ENCODE measurements around the gene GATAD2B.
"Not testable (repeated sequence)": the region's sequence is repeated elsewhere in the genome, so short reads cannot be mapped to it uniquely, and the experiment has no call there.

The GATAD2B gene

DNA sequence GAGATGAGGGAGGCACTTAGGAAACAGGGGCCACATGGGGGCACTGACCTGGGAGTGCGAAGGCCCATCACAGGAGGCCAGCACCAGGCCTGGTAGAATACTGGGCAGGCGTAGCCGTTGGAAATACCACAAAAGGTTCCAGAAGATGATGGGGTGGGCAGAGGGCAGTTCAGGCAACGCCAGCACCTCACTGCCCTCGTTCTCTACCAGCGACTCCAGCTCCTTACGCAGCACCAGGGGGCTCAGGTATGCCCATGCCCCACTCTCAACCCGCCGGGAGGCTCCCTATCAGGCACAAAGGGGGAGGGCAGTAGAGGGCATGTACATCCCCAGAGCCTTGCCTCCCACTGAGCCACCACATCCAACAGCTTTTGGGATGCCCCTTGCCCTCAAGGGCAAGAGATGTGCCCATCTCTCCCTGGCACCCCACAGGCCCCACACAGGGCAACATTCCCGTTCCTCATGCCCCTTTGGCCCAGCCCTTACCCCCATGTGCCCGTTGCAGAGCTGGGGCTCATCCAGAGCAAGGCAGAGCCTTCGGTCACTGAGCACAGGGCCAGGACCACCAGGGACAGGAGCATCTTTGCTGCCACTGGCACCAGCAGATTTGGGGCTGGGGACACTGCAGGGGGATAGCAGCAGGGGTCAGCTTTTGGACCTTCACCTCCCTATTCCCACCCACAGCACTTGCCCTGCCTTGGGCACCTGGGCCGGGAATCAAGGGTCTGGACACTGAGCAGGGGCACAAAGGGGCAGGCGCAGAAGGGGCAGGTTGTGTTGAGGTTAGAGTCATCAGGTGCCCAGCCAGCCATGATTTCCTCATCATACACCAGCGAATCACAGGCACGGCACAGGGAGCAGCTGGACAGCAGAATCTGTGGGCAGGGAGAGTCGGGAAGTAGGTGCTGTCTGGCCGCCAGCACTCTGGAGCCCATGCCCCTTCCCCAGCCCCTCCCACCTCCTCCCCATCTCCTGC lies 9.7 kb upstream of the GATAD2B start:
- FAIRE-seq (no peak), DNase-seq (ENCODE audit: extremely low spot score, insufficient read length, low read depth) (no peak)

DNA sequence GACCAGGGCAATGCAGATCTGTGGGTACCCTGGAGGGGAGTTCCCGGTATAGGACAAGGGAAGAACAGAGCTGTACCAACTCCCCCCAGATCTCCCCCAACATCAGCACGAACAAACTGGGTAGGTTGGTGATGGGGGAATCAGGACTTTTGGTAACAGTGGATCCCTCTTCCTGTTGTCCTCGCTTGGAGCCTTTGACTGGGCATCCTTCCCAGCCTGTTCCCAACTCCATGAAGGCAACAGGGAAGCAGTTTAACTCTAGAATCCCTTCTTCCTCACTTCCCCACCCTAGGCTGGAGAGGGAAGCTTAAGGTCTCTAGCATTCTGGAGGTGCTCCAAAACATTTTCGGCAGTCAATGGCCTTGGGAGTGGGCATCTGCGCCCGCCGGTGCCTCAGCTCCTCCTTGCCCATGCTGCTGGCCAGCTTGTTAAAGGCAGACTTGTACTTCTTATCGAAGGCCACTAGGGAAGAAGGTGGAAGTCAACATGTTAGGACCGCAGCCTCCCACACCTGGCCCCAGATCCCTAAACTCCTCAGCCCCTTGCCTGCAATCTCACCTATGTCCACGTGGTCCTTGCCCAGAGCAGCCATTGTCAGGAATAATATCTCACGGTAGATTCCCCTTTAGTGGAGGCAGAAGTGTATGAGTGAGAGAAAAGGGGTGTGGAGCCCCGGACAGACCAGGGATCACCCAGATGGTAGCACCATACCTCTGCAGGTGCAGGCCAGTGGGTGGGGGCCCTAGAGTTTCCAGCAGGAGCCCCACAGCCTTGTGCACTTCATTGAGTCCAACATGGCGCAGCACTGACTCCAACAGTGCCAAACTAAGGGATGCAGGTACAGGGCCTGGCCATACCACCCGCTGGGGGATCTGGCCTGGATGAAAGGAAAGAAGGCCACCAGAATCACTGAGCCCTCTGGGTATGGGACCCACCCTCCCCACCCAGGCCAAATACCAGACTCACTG lies 7.5 kb upstream of the GATAD2B start:
- FAIRE-seq (no peak), DNase-seq (ENCODE audit: extremely low spot score, insufficient read length, low read depth) (no peak)

DNA sequence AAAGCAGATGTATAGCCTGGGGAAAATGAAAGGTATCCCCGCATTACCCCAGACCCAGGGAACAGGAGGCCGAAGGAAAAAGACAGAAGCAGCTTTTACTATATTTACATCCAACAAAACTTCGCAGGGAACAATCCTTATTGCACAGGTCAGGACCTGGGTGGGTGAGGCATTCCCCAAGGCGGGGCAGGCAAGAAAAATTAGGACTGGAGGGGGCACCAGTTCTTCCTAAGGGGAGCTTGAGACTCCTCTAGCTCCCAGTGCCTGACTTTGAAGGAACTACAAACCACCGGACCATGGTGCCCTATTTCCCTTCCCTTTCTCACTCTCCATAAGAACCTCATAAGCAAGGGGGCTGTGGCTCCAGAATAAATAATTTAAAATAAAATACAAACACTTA lies 6.7 kb upstream of the GATAD2B start:
- DNase-seq (ENCODE audit: extremely low spot score, insufficient read length, low read depth): no peak
- FAIRE-seq: no peak

DNA sequence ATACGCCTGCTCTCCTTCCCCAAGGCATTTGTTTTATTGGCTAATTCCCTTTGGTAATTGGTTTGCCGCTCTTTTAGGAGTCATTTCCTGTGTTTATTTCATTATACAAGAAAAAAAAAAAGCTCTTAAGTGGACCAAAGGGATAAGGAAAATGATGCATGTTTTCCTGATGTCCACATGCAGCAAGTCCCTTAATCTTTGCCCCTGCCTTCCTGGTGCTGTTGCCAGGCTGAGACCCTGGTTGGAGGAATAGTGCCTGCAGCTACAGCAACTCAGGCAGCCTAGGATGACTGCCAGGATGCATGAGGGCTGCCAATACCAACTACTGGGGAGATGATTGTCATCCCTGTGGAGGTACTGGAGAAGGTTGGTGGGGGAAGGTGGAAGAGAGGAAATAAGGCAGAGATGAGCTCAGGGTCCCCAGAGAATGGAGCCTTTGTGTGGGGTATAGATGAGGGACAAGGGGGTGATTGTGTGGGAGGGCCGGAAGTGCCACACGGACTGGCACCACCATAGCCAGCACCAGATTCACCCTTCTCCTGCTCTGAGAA lies 6.1 kb upstream of the GATAD2B start:
- DNase-seq (ENCODE audit: extremely low spot score, insufficient read length, low read depth) (no peak), FAIRE-seq (no peak)

DNA sequence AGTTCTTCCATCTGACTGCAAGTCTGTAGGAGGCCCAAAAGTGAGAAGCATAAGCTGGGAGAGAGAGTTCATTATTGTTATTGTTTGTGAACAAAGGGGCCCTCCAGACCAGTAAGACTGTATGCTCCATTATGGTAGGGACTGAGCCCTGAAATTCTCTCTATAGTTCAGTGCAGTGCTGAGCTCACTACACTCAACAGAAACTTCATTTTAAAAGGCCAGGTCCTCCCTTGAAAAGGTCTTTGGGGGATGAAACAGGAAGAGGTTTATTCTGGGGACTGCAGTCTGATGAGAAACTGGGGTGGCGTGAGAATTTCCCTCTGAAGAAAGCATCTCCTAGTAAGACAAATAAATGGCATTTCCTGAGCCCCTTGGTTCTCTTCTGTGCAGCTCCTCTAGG lies 5.5 kb upstream of the GATAD2B start:
- FAIRE-seq: no peak

DNA sequence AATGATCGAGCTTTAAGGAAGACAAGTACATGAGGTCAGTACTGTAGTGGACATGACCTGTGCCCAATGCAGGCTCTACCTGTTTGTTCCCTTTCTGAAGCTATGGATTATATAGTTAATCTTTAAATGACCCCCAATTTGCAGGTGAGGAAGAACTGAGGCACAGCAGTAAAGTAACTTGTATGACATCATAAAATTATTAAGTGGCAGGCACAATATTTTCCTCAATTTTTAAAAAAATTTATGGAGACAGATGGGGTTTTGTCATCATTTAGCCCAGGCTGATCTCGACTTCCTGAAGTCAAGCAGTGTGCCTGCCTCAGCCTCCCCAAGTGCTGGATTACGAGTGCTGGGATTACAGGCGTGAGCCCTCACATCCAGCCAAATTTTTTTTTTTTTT lies 3.6 kb upstream of the GATAD2B start:
- DNase-seq (ENCODE audit: extremely low spot score, insufficient read length, low read depth): no peak
- no peak for FAIRE-seq

More for the DNA sequence above, 5.5 kb upstream of the GATAD2B start:
- no peak for DNase-seq (ENCODE audit: extremely low spot score, insufficient read length, low read depth)

DNA sequence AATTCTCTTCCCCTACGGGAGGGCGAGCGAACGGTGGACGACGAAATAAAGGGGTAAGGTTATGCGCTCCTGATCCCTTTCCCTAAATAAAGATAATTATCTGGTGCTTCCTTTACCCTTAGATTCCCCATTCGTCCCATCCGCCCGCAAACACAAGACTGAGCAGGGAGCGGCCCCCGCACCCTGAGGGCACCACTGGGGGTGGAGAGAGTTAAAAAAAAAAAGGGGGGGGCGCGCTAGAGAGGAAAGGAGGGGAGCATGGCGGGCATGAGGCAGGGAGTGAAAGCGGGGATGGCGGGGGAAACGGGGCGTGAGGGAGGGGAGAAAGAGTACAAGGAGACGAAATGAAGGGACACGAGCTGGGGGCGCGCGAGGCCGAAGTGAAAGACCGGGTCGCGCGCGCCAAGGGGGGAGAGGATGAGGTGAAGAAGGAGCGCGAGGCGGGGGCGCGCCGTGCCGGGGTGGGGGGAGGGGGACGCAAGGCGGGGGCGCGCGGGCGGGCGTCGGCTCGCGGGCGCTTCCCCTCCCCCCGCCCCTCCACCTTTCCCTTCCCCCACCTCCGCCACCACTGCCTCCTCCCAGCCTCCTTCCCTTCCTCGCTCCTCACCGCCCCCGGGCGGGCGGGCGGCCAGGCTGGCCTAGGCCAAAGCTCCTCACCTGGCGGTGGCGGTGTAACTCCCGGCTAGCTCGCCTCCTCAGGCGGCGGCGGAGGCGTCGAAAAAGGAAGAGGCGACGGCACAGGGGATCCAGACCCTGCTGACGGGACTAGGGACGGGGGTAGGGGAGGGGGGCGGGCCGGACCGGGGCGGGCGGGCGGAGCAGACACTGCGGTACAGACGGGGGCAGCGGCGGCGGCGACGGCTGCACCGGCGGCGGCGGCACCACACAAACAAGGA lies 448 bp downstream of the GATAD2B start:
- FAIRE-seq (no peak), DNase-seq (ENCODE audit: extremely low spot score, insufficient read length, low read depth) (peak; percentile 37)

DNA sequence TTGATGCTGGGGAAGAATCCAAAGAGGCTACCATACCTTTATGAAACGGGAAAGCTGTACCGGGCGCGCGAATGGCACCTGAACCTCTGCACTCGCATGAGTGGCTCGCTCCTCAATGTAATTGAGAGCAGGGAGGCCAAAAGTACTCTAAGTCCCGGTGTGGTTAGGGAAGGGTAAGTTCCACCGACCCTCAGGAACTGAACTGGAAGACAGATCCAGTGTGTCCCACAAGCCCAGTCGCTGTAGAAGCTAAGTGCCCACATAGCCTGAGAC lies 1.0 kb downstream of the GATAD2B start:
- DNase-seq (ENCODE audit: extremely low spot score, insufficient read length, low read depth) (no peak), FAIRE-seq (no peak)

DNA sequence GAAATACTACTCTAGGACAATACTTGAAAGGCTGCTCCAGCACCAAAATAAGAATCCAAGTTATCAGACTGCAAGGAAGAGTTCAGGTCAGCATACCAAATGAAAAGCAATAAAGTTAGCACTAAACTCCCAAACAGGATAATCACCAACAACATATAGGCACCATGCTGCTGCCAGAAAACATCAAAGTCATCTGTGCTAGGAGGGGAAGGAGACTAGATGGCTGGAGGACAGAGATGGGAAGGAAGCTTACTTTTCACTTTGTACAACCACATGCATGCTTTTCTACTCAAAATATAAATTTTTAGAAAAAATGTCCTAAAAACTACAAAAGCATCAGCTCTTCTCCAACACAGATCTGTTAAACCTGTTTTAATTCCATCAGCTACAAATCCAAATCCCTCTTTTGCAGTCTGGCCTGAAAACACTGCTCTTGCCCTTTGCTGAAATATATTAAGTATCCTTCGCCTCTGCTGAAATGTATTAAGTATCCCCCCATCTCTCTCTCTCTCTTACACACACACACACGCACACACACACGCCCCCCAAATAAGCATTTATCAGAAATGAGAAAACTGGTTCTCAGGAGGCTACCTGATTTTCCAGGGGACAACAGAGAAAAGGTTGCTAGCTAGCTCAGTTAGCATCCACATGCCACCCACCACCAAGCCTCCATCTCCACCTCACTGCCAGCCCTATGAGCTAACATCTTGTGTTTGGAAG lies 1.5 kb downstream of the GATAD2B start:
- DNase-seq (ENCODE audit: extremely low spot score, insufficient read length, low read depth): no peak
- no peak for FAIRE-seq

DNA sequence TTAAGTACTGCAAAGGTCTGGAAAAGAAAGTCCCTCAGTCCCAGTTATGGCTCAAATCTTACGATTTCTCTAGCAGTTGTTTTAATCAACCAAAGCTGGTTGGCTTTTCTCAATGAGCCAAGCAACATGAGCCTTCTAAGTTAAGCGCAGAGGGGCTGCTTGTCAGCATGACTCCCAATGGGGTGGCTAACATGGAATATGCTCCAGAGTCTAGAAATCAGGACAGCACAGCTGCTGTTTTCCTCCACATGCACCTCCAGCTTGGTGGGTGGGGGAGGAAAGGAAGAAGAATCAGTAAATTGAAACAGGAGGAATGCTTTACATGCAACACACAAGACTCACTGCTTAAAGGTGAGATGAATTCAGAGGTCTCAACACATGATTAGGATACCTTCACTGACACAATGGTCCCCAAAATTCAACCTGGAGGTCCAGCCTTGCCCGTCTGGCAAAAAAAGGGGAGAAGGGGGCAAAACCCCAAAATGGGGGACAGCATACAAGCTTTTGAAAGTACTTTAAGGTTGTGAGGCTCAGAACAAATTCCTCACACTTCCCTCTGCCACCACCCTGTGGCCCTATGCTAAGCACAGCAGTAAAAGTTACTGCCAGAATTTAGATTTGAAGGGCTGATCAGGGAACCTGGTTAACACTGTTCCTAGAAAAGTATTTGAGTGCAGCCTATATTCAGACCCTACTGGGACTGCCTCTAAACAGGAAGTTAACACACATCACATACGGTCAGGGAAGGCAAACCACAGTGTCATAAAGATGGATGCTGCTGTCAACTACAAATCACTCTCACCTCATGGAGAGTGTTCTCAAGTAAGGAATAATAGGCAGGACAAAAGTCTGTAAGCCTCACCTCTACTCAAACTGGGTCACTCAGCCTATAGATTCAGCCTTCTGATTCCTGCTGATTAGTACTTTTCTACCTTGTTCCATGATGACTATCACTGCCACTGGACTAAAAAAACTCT lies 2.6 kb downstream of the GATAD2B start:
- FAIRE-seq: peak; percentile 42
- no peak for DNase-seq (ENCODE audit: extremely low spot score, insufficient read length, low read depth)

DNA sequence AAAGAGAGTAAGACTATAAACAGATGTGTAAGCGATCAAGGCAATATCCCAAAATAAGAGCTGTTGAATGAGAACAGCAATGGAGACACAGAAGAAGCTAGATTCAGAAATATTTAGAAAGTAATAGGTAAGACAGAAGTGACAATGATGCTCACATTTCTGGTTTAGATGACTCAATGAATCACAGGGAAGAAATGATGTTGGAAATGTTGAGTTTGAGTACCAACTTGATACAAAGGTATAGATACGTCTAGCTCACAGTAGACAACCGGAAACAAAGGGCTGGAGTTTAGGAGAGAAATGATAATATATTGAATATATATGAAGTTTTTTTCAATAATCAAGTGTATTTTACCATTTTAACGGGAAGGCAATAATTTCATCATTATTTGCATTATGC lies 6.5 kb downstream of the GATAD2B start:
- FAIRE-seq (no peak), DNase-seq (ENCODE audit: extremely low spot score, insufficient read length, low read depth) (no peak)

DNA sequence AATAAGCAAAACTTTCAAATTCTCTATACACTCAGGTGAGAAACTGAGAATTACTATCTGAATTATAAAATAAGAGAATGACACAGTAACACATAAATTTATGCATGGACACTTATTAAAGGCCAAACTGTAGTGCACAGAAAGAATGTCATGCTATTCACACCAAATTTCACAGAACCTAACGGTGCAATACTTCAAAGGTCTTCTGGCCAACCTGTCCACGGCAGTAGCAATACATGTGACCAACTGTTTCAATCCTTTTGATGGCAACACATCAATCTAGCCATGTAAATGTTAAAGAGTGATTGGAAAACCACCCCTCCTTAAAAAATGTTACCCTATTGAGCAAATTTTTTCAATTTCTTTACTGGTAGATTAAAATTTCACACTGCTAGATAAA lies 10.4 kb downstream of the GATAD2B start:
- no peak for DNase-seq (ENCODE audit: extremely low spot score, insufficient read length, low read depth)
- no peak for FAIRE-seq

DNA sequence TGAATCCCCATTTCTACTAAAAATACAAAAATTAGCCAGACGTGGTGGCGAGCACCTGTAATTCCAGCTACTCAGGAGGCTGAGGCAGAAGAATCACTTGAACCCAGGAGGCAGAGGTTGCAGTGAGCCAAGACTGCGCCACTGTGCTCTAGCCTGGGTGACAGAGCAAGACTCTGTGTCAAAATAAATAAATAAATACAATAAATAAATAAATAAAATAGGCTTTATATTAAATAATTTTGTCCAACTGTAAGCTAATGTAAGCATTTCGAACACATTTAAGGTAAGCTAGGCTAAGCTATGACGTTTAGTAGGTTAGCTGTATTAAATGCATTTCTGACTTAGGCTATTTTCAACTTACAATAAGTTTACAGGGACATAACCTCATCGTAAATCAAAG lies 12.2 kb downstream of the GATAD2B start:
- not testable (repeated sequence) for FAIRE-seq; DNase-seq (ENCODE audit: extremely low spot score, insufficient read length, low read depth)

DNA sequence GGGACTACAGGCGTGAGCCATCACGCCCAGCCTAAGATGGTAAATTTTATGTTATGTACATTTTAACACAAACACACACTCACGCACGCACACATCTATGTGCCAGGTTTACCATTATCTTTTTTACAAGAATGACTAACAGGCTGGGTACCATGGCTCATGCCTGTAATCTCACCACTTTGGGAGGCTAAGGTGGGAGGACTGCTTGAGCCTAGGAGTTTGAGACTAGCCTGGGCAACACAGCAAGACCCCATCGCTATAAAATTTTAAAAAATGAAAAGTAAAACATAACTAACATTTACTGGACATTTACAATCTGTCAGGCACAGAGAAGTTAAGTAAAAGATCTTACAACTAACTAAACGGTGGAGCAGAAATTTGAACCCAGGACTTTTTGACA lies 14.7 kb downstream of the GATAD2B start:
- FAIRE-seq: no peak
- DNase-seq (ENCODE audit: extremely low spot score, insufficient read length, low read depth): no peak

DNA sequence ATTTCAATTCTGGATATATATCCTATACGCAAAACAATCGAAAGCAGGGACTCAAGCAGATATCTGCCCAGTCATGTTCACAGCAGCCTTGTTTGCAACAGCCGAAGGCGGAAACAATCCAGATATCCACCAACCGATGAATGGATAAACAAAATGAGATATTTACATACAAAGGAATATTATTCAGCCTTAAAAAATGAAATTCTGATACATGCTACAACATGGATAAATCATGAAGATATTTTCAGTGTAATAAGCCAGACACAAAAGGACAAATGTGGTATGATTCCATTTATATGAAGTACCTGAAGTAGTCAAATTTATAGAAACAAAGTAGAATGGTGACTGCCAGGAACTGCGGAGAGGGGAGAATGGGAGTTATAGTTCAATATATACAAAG lies 15.6 kb downstream of the GATAD2B start:
- DNase-seq (ENCODE audit: extremely low spot score, insufficient read length, low read depth) (no peak), FAIRE-seq (no peak)

DNA sequence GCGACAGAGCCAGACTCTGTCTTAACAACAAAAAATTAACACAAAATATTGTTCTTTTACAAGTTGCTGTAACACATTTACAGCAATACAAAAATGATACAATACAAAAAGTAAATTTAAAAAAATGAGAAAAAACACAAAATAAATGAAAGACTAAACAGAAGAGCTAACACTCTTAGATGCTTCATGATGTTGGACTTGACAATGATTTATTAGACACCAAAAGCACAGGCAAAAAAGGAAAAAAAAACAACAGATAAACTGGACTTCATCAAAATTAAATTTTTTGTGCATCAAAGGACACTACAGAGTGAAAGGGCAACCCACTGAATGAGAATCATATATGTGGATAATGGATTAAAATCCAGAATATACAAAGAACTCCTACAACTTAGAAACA lies 16.4 kb downstream of the GATAD2B start:
- FAIRE-seq (no peak), DNase-seq (ENCODE audit: extremely low spot score, insufficient read length, low read depth) (no peak)

DNA sequence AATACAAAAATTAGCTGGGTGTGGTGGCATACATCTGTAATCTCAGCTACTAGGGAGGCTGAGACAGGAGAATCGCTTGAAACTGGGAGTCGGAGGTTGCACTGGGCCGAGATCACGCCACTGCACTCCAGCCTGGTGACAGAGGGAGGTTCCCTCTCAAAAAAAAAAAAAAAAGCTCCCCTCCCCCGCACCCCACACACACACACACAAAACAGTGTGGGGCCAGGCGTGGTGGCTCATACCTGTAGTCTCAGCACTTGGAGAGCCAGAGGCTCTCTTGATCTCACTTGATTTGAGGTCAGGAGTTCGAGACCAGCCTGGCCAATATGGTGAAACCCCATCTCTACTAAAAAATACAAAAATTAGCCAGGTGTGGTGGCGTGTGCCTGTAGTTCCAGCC lies 16.9 kb downstream of the GATAD2B start:
- not testable (repeated sequence) for FAIRE-seq; DNase-seq (ENCODE audit: extremely low spot score, insufficient read length, low read depth)

DNA sequence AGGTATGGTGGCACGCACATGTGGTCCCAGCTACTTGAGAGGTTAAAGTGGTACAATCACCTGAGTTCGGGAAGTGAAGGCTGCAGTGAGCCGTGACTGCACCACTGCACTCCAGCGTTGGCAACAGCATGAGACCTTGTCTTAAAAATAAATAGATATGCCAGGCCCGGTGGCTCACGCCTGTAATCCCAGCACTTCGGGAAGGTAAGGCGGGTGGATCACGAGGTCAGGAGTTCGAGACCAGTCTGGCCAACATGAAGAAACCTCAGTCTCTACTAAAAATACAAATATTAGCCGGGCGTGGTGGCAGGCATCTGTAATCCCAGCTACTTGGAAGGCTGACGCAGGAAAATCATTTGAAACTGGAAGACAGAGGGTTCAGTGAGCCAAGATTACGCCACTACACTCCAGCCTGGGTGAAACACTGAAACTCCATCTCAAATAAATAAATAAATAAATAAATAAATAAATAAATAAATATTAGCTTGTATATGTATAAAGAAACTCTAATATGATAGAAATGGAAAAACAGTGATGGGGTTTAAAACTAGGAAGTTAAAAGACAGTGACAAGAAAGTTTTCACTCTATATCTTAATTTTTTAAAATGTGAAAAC lies 18.8 kb downstream of the GATAD2B start:
- no peak for DNase-seq (ENCODE audit: extremely low spot score, insufficient read length, low read depth)
- FAIRE-seq: no peak

Measured in GM18507 (cell line).